ENCODE results near the gene TAAR8.

Gene TAAR8

GRCh38 chr6:132512638-132513632, 39.5 kb upstream of the TAAR8 start, which contains the start of gene STX7:
Gene STX7, minus strand, starts transcription at chr6:132513116. Its CDS starts 9,586 bp downstream, at chr6:132503530.
- peaks cover 4% of the 10 kb centered on the region for H3K9me3 ChIP-seq (ENCODE audit: severe bottlenecking)
- no peak for TF ChIP-seq CTCF (IDR thresholded peaks at IDR 0.05; ENCODE audit: poor library complexity, severe bottlenecking)
- H3K27me3 ChIP-seq (ENCODE audit: insufficient read depth, poor library complexity, severe bottlenecking) = no peaks in the 10 kb centered on the region
- peak within 1 kb of the TSS; percentile 27 for H3K27ac ChIP-seq (ENCODE audit: poor library complexity, severe bottlenecking)
- peaks cover 16% of the 10 kb centered on the region for H3K4me1 ChIP-seq (ENCODE audit: insufficient read depth, poor library complexity, severe bottlenecking)
- DNase-seq (ENCODE audit: low spot score) (peak; percentile 85), ATAC-seq (ENCODE audit: low read depth) (peak; percentile 91)
- H3K36me3 ChIP-seq (ENCODE audit: low read depth) = no peaks in the 10 kb centered on the region
- H3K4me3 ChIP-seq (ENCODE audit: severe bottlenecking) = peak within 1 kb of the TSS; percentile 78

DNA sequence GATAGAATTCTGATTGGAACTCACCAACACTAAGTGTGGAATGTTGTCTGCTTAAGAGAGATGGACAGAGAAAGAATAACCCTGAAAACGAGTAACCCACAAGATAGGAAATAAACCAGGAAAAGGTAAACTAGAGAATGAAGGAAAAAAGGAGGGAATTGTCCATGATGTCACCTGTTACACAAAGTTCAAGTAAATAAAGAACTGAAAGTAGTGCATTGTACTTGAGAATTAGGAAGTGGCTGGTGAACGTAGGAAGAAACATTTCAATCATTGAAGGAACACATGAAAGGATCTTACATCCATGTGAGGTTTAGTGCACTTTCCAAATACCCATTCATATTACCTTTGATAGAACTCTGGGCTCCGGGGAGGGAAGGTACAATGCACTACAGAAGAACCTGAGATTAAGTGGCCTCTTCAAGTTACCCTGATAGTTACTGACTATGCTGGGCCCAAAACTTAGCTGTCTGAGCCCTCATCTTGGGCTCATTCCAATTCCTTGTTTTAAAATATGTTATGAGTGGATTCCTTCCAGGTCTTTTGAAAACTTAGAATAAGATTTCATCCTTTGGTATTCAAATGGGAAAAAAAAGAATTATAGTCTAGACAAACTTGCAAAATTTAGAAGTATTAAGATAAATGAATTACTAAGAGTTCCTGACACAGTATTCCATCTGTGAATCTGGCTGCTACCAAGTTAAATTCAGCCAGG, 38.5 kb upstream of the TAAR8 start:
- no peak for DNase-seq (ENCODE audit: low spot score)
- no peak for TF ChIP-seq CTCF (IDR thresholded peaks at IDR 0.05; ENCODE audit: poor library complexity, severe bottlenecking)
- ATAC-seq (ENCODE audit: low read depth) = no peak
- H3K4me1 ChIP-seq (ENCODE audit: insufficient read depth, poor library complexity, severe bottlenecking) = peaks cover 16% of the 10 kb centered on the region
- no peak overlapping the region for H3K4me3 ChIP-seq (ENCODE audit: severe bottlenecking)
- H3K36me3 ChIP-seq (ENCODE audit: low read depth) = no peaks in the 10 kb centered on the region
- H3K27me3 ChIP-seq (ENCODE audit: insufficient read depth, poor library complexity, severe bottlenecking) = no peaks in the 10 kb centered on the region
- H3K27ac ChIP-seq (ENCODE audit: poor library complexity, severe bottlenecking) = peak overlapping the region; percentile 27
- H3K9me3 ChIP-seq (ENCODE audit: severe bottlenecking) = peaks cover 4% of the 10 kb centered on the region

DNA sequence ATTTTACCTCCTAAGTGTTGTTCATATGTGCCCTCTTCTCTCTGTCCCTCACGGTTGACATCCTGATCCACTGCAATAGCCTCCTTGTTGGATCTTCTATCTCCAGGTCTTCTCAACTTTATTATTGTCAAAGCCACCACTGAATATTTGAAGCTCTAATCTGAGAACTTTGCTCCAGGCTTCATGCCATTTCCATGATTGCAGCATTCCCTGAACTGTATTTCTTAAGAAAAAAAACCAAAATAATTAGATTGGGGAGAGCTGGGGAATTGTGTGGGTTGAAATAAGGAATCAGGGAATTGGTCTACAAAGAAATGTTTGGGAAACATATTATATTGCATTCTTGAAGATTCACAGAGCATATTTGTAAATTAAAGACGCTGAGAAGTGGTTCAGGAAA, 37.1 kb upstream of the TAAR8 start:
- Histone ChIP-seq H3K4me1 (ENCODE audit: insufficient read depth, poor library complexity, severe bottlenecking) (peaks cover 14% of the 10 kb centered on the region), H3K27ac (ENCODE audit: poor library complexity, severe bottlenecking) (no peak overlapping the region), H3K4me3 (ENCODE audit: severe bottlenecking) (no peak overlapping the region), H3K36me3 (ENCODE audit: low read depth) (no peaks in the 10 kb centered on the region), H3K27me3 (ENCODE audit: insufficient read depth, poor library complexity, severe bottlenecking) (no peaks in the 10 kb centered on the region), H3K9me3 (ENCODE audit: severe bottlenecking) (peaks cover 4% of the 10 kb centered on the region)
- TF ChIP-seq CTCF (IDR thresholded peaks at IDR 0.05; ENCODE audit: poor library complexity, severe bottlenecking) = no peak
- ATAC-seq (ENCODE audit: low read depth) (no peak), DNase-seq (ENCODE audit: low spot score) (no peak)

DNA sequence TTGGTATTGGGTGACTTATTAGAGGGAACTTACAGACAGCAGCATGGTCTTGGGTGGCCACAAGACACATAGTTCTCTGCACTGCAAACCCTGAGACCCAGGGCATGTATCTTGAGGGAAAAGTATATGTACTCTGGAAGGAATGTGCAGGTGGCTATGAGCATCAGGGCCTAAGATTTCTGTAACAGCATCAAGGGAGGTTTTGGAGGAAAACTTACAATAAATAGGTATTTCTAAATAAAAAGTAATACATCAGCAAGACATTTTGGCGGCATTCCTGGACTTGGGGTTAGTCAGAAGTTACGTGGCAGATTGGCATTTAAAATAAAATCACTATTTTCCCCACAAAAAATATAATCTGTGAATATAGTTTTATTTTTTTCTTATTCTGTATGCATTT, 31.5 kb upstream of the TAAR8 start:
- no peaks in the 10 kb centered on the region for H3K27me3 ChIP-seq (ENCODE audit: insufficient read depth, poor library complexity, severe bottlenecking)
- peak overlapping the region; percentile 39 for H3K27ac ChIP-seq (ENCODE audit: poor library complexity, severe bottlenecking)
- H3K4me1 ChIP-seq (ENCODE audit: insufficient read depth, poor library complexity, severe bottlenecking) = peaks cover 14% of the 10 kb centered on the region
- ATAC-seq (ENCODE audit: low read depth) = peak; percentile 64
- no peak overlapping the region for H3K4me3 ChIP-seq (ENCODE audit: severe bottlenecking)
- no peaks in the 10 kb centered on the region for H3K9me3 ChIP-seq (ENCODE audit: severe bottlenecking)
- no peak for DNase-seq (ENCODE audit: low spot score)
- no peaks in the 10 kb centered on the region for H3K36me3 ChIP-seq (ENCODE audit: low read depth)
- TF ChIP-seq CTCF (IDR thresholded peaks at IDR 0.05; ENCODE audit: poor library complexity, severe bottlenecking) = no peak
